GM12878 (cell line): ENCODE measurements around the gene PROC. TPM values are rescaled to one million over a fixed set of nuclear protein-coding genes. Genes with fewer than 3 reads are reported as not detected.

Source experiments
- ATAC-seq: fragments of 200-7000 bp; cut with Tn5 transposase; 3 replicates; pipeline ENCODE4 v1.9.1; 2020; ENCODE audit warnings: mild to moderate bottlenecking, moderate library complexity
- BruUV-seq: library from RNA; stranded (reverse); fragments of 400-500 nt; replicated peaks from 2 replicates; lab custom pipeline; 2021; lab: Mats Ljungman, UMichigan
- CTCF ChIA-PET: fragments of 300-600 bp; sonication (Branson Sonifier 250); formaldehyde crosslinking; extraction: SDS; loops from one replicate; lab custom pipeline; 2021; ENCODE audit warnings: inconsistent platforms; lab: Yijun Ruan, JAX
- POLR2A ChIA-PET: fragments of 350-600 bp; formaldehyde crosslinking; extraction: SDS; loops from one replicate; lab custom pipeline; 2021; ENCODE audit warnings: inconsistent platforms; lab: Charles Lee
- RAD21 ChIA-PET: fragments of 300-600 bp; sonication (Branson Sonifier 250); formaldehyde crosslinking; loops from one replicate; lab custom pipeline; 2023; ENCODE audit warnings: antibody characterized with exemption; ENCODE audit not compliant: unreplicated experiment; lab: Charles Lee
- SMC1A ChIA-PET: fragments of 300-600 bp; sonication (Branson Sonifier 250); formaldehyde crosslinking; loops from one replicate; lab custom pipeline; 2023; ENCODE audit not compliant: unreplicated experiment, uncharacterized antibody; lab: Charles Lee
- DNase-seq: peaks from one replicate; pipeline ENCODE4 v3.0.0-alpha.2; 2011; ENCODE audit warnings: low read depth, low spot score
- FAIRE-seq: peaks from 3 replicates; lab custom pipeline; 2011; peaks lifted over from hg19 to GRCh38; lab: Jason Lieb, UNC
- H2AFZ ChIP-seq: 2 replicates; pipeline ENCODE4 v1.6.0; 2011; ENCODE audit warnings: low read depth, low read length, control low read depth; ENCODE audit not compliant: control insufficient read depth
- H3K27ac ChIP-seq: 2 replicates; pipeline ENCODE4 v1.5.1; 2011; ENCODE audit warnings: control low read depth; ENCODE audit not compliant: control insufficient read depth, insufficient read depth
- H3K27me3 ChIP-seq, 2 experiments: replicated peaks in 1 of 2; 2 replicates each; pipeline versions ENCODE4 v1.6.0 to v1.6.1; 2011; ENCODE audit warnings: low read length in 1 of 2; ENCODE audit not compliant: control insufficient read depth in 2 of 2, insufficient read depth in 2 of 2
- H3K36me3 ChIP-seq, 2 experiments: 2 replicates each; pipeline ENCODE4 v1.5.1; 2011; ENCODE audit warnings: low read length in 1 of 2; ENCODE audit not compliant: control insufficient read depth in 2 of 2, insufficient read depth in 2 of 2
- H3K4me1 ChIP-seq: 2 replicates; pipeline ENCODE4 v1.6.1; 2011; ENCODE audit warnings: mild to moderate bottlenecking, low read length, moderate library complexity, mixed read lengths; ENCODE audit not compliant: control insufficient read depth, insufficient read depth
- H3K4me2 ChIP-seq: 2 replicates; pipeline ENCODE4 v1.6.0; 2011; ENCODE audit warnings: control low read depth; ENCODE audit not compliant: control insufficient read depth, insufficient read depth
- H3K4me3 ChIP-seq: fragments of 200-600 bp; sonication (generic); 2 replicates; pipeline ENCODE4 v1.5.1; 2016
- H3K79me2 ChIP-seq: 2 replicates; pipeline ENCODE4 v1.6.0; 2011; ENCODE audit warnings: low read length; ENCODE audit not compliant: control insufficient read depth, insufficient read depth
- H3K9ac ChIP-seq: 2 replicates; pipeline ENCODE4 v1.8.0; 2011; ENCODE audit warnings: low read length, control low read depth, mixed read lengths; ENCODE audit not compliant: control insufficient read depth, insufficient read depth
- H3K9me3 ChIP-seq: replicated peaks from 3 replicates; pipeline ENCODE4 v1.5.1; 2011; ENCODE audit warnings: mild to moderate bottlenecking, low read length; ENCODE audit not compliant: control insufficient read depth, insufficient read depth
- H4K20me1 ChIP-seq: 2 replicates; pipeline ENCODE4 v1.6.0; 2011; ENCODE audit not compliant: control insufficient read depth, insufficient read depth
- HSF1 ChIP-seq: fragments of 150-350 bp; IDR thresholded peaks from 2 replicates; pipeline ENCODE4 v1.6.1; 2014; ENCODE audit warnings: mild to moderate bottlenecking, low read depth, low read length
- MEF2B ChIP-seq: fragments of 450-650 bp; IDR thresholded peaks from 2 replicates; pipeline ENCODE4 v1.6.1; 2018; ENCODE audit warnings: mild to moderate bottlenecking, moderate library complexity; ENCODE audit not compliant: partially characterized antibody, poor library complexity, severe bottlenecking
- MTA2 ChIP-seq: fragments of 450-650 bp; IDR thresholded peaks from 2 replicates; pipeline ENCODE4 v1.6.1; 2016; ENCODE audit warnings: low read depth, mild to moderate bottlenecking, moderate library complexity
- NBN ChIP-seq: fragments of 450-650 bp; IDR thresholded peaks from 2 replicates; pipeline ENCODE4 v1.6.1; 2016
- NR2F1 ChIP-seq: fragments of 450-650 bp; conservative IDR thresholded peaks from 2 replicates; pipeline ENCODE4 v1.6.1; 2017; ENCODE audit warnings: mild to moderate bottlenecking
- RB1 ChIP-seq: fragments of 450-650 bp; formaldehyde crosslinking; IDR thresholded peaks from 2 replicates; pipeline ENCODE4 v1.6.1; 2017; ENCODE audit warnings: mild to moderate bottlenecking, borderline replicate concordance
- STAT1 ChIP-seq: fragments of 450-650 bp; conservative IDR thresholded peaks from 2 replicates; pipeline ENCODE4 v1.6.1; 2014; ENCODE audit warnings: antibody characterized with exemption, mild to moderate bottlenecking
- STAT3 ChIP-seq: IDR thresholded peaks from 2 replicates; pipeline ENCODE4 v1.6.1; 2011; ENCODE audit warnings: low read depth, low read length, improper control_type of control experiment
- WRNIP1 ChIP-seq: IDR thresholded peaks from 2 replicates; pipeline ENCODE4 v1.6.1; 2011; ENCODE audit warnings: low read depth, low read length, improper control_type of control experiment, borderline replicate concordance
- YBX1 ChIP-seq: fragments of 450-650 bp; IDR thresholded peaks from 2 replicates; pipeline ENCODE4 v1.6.1; 2016; ENCODE audit warnings: antibody characterized with exemption
- ZNF274 ChIP-seq: IDR thresholded peaks from one replicate; pipeline ENCODE4 v1.8.0; 2011; ENCODE audit not compliant: insufficient read length, insufficient read depth
- WGBS: methylation state at CpG from one replicate; pipeline ENCODE4 v1.1.6; 2016; ENCODE audit warnings: low lambda C conversion rate; ENCODE audit not compliant: insufficient replicate concordance, insufficient coverage; ENCODE audit errors: missing lambda C conversion rate; 5-methylcytosine and 5-hydroxymethylcytosine counted together
- in situ Hi-C: fragments of 300-500 bp; cut with MboI; formaldehyde crosslinking; loops from 9 replicates; pipeline ENCODE4 v1.14.3; 2018; ENCODE audit warnings: mixed read lengths
- intact Hi-C: fragments of 100-400 bp; cut with micrococcal nuclease; formaldehyde crosslinking; loops from one replicate; pipeline ENCODE4 v1.14.2; 2022; ENCODE audit not compliant: unreplicated experiment
- polyA plus RNA-seq, 11 experiments: library from polyadenylated mRNA; depleted of rRNA in 4 of 11; unstranded in 6 of 11; stranded (reverse) in 5 of 11; fragments of >200 nt; fragmentation: Nextera tagmentation in 4 of 11; fragmentation: Illumina TruSeq in 1 of 11; extraction: Ambion mirVana in 4 of 11; extraction: Trizol in 1 of 11; gene quantifications; 1 replicate in 1 of 11; 2 replicates in 10 of 11; pipeline versions ENCODE4 v1.2.1 to v1.2.3, GENCODE V29; 2011 to 2016; ENCODE audit warnings: inconsistent platforms in 2 of 11, missing spikeins in 2 of 11, low read depth in 1 of 11
- total RNA-seq, 4 experiments: library from RNA; depleted of rRNA in 3 of 4; stranded (reverse); fragments of >200 nt in 3 of 4; fragmentation: Illumina TruSeq in 1 of 4; extraction: Trizol in 1 of 4; gene quantifications; 2 replicates each; pipeline versions ENCODE4 v1.2.1 to v1.2.3, GENCODE V29; 2013 to 2021

Gene PROC
- total and polyA plus RNA-seq, 10 of the 15 experiments (the other 5 are each of a cell fraction or from before 2014, with no cell fraction given): not detected

- TF ChIP-seq NBN: no peak
- TF ChIP-seq NR2F1: no peak
- TF ChIP-seq RB1: no peak
- TF ChIP-seq ZNF274: no peak
- TF ChIP-seq STAT1: no peak
- TF ChIP-seq WRNIP1: no peak
- no peaks in the 10 kb centered on the region for H3K27me3 ChIP-seq
- H3K79me2 ChIP-seq: no peaks in the 10 kb centered on the region
- no peak overlapping the region for H3K4me2 ChIP-seq
- H2AFZ ChIP-seq: no peak overlapping the region
- ChIA-PET RAD21 (no interaction called here), POLR2A (no interaction called here), CTCF (no interaction called here), SMC1A (interaction anchor here (1.0 kb wide), 1 partner anchor 106 kb away, joined by 4 read pairs; no protein-coding TSS in a partner anchor)
- no peaks in the 10 kb centered on the region for H4K20me1 ChIP-seq
- no peaks in the 10 kb centered on the region for H3K36me3 ChIP-seq
- BruUV-seq: no TSS peak
- in situ Hi-C loops: no loop called here
- H3K4me1 ChIP-seq: no peaks in the 10 kb centered on the region
- 50% methylated on average over 7 of the region's 7 CpGs for WGBS
- ATAC-seq (no peak), FAIRE-seq (no peak), DNase-seq (no peak)
- no peak overlapping the region for H3K9ac ChIP-seq
- no peaks in the 10 kb centered on the region for H3K9me3 ChIP-seq
- H3K27ac ChIP-seq: no peak overlapping the region
- intact Hi-C loops: no loop called here
- H3K4me3 ChIP-seq: no peak overlapping the region
These were observed 11.7 kb downstream of the PROC start for GRCh38 chr2:127429844-127430425.

- Histone ChIP-seq H3K4me3 (no peak overlapping the region), H3K36me3 (no peaks in the 10 kb centered on the region), H3K9me3 (no peaks in the 10 kb centered on the region), H3K27ac (no peak overlapping the region), H3K4me1 (no peaks in the 10 kb centered on the region), H4K20me1 (no peaks in the 10 kb centered on the region), H2AFZ (no peak overlapping the region)
- intact Hi-C loops: no loop called here
- DNase-seq: no peak
- ChIA-PET POLR2A (no interaction called here), CTCF (no interaction called here)
- BruUV-seq: no TSS peak
- TF ChIP-seq MTA2: no peak
- TF ChIP-seq MEF2B: no peak
- no peak for TF ChIP-seq YBX1
- TF ChIP-seq STAT1: no peak
- no peak for TF ChIP-seq ZNF274
- TF ChIP-seq HSF1: no peak
- TF ChIP-seq STAT3: no peak
- TF ChIP-seq, all 136 proteins: peak for 0
- Histone ChIP-seq H3K79me2 (no peaks in the 10 kb centered on the region), H3K4me2 (no peak overlapping the region), H3K9ac (no peak overlapping the region), H3K27me3 (no peaks in the 10 kb centered on the region)
- WGBS: 64% methylated on average over 13 of the region's 14 CpGs
- RAD21 ChIA-PET: no interaction called here
- in situ Hi-C loops: no loop called here
- SMC1A ChIA-PET: no interaction called here
- FAIRE-seq (no peak), ATAC-seq (no peak)
These were observed 13.3 kb downstream of the PROC start for GRCh38 chr2:127431408-127432023.
